ENCODE measurements around the gene GNAT3.

The GNAT3 gene

DNA sequence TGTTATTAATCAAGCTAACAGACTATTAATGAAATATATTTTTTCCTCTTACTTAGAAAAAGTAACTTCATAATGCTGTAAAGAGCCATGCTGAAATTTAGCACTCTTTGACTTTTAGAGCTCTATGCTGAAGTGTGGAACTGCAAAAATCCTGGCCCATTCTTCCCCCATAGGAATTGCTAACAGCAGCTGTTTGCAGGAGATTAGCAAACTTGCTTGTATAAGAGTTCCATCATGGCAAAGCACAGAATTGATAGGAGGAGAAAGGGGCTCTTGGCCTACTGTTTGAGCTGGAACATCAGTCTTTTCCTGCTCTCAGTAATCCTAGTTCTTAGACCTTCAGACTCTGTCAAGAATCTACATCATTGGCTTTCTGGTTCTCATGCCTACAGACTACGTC, 18.3 kb upstream of the GNAT3 start:
- Histone ChIP-seq H3K27ac (ENCODE audit: low read depth, low read length) (no peak overlapping the region), H3K79me2 (ENCODE audit: control insufficient read depth, insufficient read depth, low read length, unreplicated experiment) (no peaks in the 10 kb centered on the region), H3K4me3 (ENCODE audit: low read depth, low read length) (no peak overlapping the region), H2AFZ (ENCODE audit: low read length, unreplicated experiment) (no peak overlapping the region), H3K36me3 (ENCODE audit: insufficient read depth, low read length) (no peaks in the 10 kb centered on the region), H3K27me3 (ENCODE audit: insufficient read depth, low read length) (no peaks in the 10 kb centered on the region), H3K4me1 (ENCODE audit: control insufficient read depth, insufficient read depth, low read length, unreplicated experiment) (no peaks in the 10 kb centered on the region)

DNA sequence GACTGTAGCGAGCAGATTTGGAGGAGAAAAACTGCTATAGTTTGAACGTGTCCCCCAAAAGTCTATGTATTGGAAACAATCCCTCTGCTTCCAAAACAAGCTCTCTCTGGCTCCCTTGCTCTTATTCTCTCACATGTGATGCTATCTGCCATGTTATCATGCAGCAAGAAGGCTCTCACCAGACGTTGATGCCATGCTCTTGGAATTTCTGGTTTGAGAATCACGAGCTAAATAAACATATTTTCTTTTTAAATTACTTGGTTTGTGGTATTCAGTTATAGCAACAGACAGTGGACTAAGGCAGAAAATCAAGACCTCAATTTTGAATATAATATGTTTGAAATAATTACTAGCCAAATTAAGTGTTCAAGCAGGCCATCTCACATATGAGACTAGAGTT, 17.5 kb upstream of the GNAT3 start:
- H3K4me3 ChIP-seq (ENCODE audit: low read depth, low read length), result no peak overlapping the region
- no peaks in the 10 kb centered on the region for H3K27me3 ChIP-seq (ENCODE audit: insufficient read depth, low read length)
- no peaks in the 10 kb centered on the region for H3K4me1 ChIP-seq (ENCODE audit: control insufficient read depth, insufficient read depth, low read length, unreplicated experiment)
- H2AFZ ChIP-seq (ENCODE audit: low read length, unreplicated experiment), result no peak overlapping the region
- H3K79me2 ChIP-seq (ENCODE audit: control insufficient read depth, insufficient read depth, low read length, unreplicated experiment), result no peaks in the 10 kb centered on the region
- no peak overlapping the region for H3K27ac ChIP-seq (ENCODE audit: low read depth, low read length)
- no peaks in the 10 kb centered on the region for H3K36me3 ChIP-seq (ENCODE audit: insufficient read depth, low read length)

GRCh38 chr7:80528689-80529088, 16.8 kb upstream of the GNAT3 start:
- Histone ChIP-seq H3K36me3 (ENCODE audit: insufficient read depth, low read length) (no peaks in the 10 kb centered on the region), H3K27ac (ENCODE audit: low read depth, low read length) (no peak overlapping the region), H2AFZ (ENCODE audit: low read length, unreplicated experiment) (no peak overlapping the region), H3K27me3 (ENCODE audit: insufficient read depth, low read length) (no peaks in the 10 kb centered on the region), H3K79me2 (ENCODE audit: control insufficient read depth, insufficient read depth, low read length, unreplicated experiment) (no peaks in the 10 kb centered on the region), H3K4me3 (ENCODE audit: low read depth, low read length) (no peak overlapping the region), H3K4me1 (ENCODE audit: control insufficient read depth, insufficient read depth, low read length, unreplicated experiment) (no peaks in the 10 kb centered on the region)

DNA sequence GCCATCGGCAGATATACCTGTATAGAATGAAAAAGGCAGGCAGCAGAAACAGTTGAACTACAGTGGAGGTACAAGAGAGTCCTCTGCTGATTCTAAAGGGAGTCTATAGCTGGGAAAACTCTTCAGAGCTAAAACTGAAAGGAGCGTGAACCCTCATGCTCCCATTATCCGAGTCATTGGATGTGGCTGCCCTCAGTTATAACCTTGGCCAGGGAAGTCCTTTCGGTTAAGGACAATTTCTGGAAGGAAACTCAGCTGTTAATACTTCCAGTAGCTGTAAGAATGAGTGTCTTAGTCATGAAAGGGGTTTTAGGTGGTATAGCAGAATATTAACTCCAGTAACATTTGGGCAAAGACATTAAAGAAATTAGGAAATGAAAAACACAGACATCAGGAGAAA, 14.6 kb upstream of the GNAT3 start:
- H3K4me1 ChIP-seq (ENCODE audit: control insufficient read depth, insufficient read depth, low read length, unreplicated experiment), result no peaks in the 10 kb centered on the region
- H3K27ac ChIP-seq (ENCODE audit: low read depth, low read length), result no peak overlapping the region
- no peak overlapping the region for H2AFZ ChIP-seq (ENCODE audit: low read length, unreplicated experiment)
- H3K79me2 ChIP-seq (ENCODE audit: control insufficient read depth, insufficient read depth, low read length, unreplicated experiment), result no peaks in the 10 kb centered on the region
- H3K27me3 ChIP-seq (ENCODE audit: insufficient read depth, low read length), result no peaks in the 10 kb centered on the region
- no peaks in the 10 kb centered on the region for H3K36me3 ChIP-seq (ENCODE audit: insufficient read depth, low read length)
- H3K4me3 ChIP-seq (ENCODE audit: low read depth, low read length), result no peak overlapping the region

- Histone ChIP-seq H3K27ac (ENCODE audit: low read depth, low read length) (no peak overlapping the region), H3K4me1 (ENCODE audit: control insufficient read depth, insufficient read depth, low read length, unreplicated experiment) (no peaks in the 10 kb centered on the region), H3K79me2 (ENCODE audit: control insufficient read depth, insufficient read depth, low read length, unreplicated experiment) (no peaks in the 10 kb centered on the region), H3K27me3 (ENCODE audit: insufficient read depth, low read length) (no peaks in the 10 kb centered on the region), H3K36me3 (ENCODE audit: insufficient read depth, low read length) (no peaks in the 10 kb centered on the region), H2AFZ (ENCODE audit: low read length, unreplicated experiment) (no peak overlapping the region), H3K4me3 (ENCODE audit: low read depth, low read length) (no peak overlapping the region)
These were observed 12.8 kb upstream of the GNAT3 start for GRCh38 chr7:80524693-80525092.

- no peaks in the 10 kb centered on the region for H3K4me1 ChIP-seq (ENCODE audit: control insufficient read depth, insufficient read depth, low read length, unreplicated experiment)
- H3K4me3 ChIP-seq (ENCODE audit: low read depth, low read length), result no peak overlapping the region
- no peak overlapping the region for H3K27ac ChIP-seq (ENCODE audit: low read depth, low read length)
- no peaks in the 10 kb centered on the region for H3K27me3 ChIP-seq (ENCODE audit: insufficient read depth, low read length)
- H3K79me2 ChIP-seq (ENCODE audit: control insufficient read depth, insufficient read depth, low read length, unreplicated experiment), result no peaks in the 10 kb centered on the region
- H3K36me3 ChIP-seq (ENCODE audit: insufficient read depth, low read length), result no peaks in the 10 kb centered on the region
- no peak overlapping the region for H2AFZ ChIP-seq (ENCODE audit: low read length, unreplicated experiment)
These were observed 9.9 kb upstream of the GNAT3 start for GRCh38 chr7:80521809-80522208.

DNA sequence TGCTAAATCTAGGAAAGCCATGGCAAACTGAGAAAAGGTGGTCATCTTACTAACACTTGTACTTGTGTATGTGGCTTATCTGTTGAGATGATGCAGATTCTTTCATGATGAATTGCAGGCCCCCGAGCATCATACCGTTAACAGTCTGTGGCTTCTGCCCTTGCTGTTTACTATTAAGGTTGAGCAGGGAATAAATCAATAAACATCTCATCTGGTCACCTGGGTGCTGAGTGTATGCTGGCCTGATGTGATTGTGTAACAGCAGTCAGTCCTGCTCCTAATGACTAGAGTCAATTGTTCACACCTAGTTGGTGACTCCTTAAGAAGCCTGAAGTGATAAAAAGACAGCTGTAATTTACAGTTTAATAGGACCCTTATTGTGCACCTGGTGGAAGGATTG, 8.3 kb upstream of the GNAT3 start:
- H3K4me1 ChIP-seq (ENCODE audit: control insufficient read depth, insufficient read depth, low read length, unreplicated experiment), result no peaks in the 10 kb centered on the region
- H3K27ac ChIP-seq (ENCODE audit: low read depth, low read length), result no peak overlapping the region
- no peak overlapping the region for H3K4me3 ChIP-seq (ENCODE audit: low read depth, low read length)

GRCh38 chr7:80517282-80517747, 5.5 kb upstream of the GNAT3 start:
- no peaks in the 10 kb centered on the region for H3K36me3 ChIP-seq (ENCODE audit: insufficient read depth, low read length)
- no peak overlapping the region for H3K27ac ChIP-seq (ENCODE audit: low read depth, low read length)
- H3K27me3 ChIP-seq (ENCODE audit: insufficient read depth, low read length), result no peaks in the 10 kb centered on the region
- no peaks in the 10 kb centered on the region for H3K79me2 ChIP-seq (ENCODE audit: control insufficient read depth, insufficient read depth, low read length, unreplicated experiment)
- no peak overlapping the region for H3K4me3 ChIP-seq (ENCODE audit: low read depth, low read length)
- H3K4me1 ChIP-seq (ENCODE audit: control insufficient read depth, insufficient read depth, low read length, unreplicated experiment), result no peaks in the 10 kb centered on the region
- peak overlapping the region; percentile 21 for H2AFZ ChIP-seq (ENCODE audit: low read length, unreplicated experiment)

More for the DNA sequence above, 8.3 kb upstream of the GNAT3 start:
- Histone ChIP-seq H3K79me2 (ENCODE audit: control insufficient read depth, insufficient read depth, low read length, unreplicated experiment) (no peaks in the 10 kb centered on the region), H3K27me3 (ENCODE audit: insufficient read depth, low read length) (no peaks in the 10 kb centered on the region), H3K36me3 (ENCODE audit: insufficient read depth, low read length) (no peaks in the 10 kb centered on the region), H2AFZ (ENCODE audit: low read length, unreplicated experiment) (no peak overlapping the region)

GRCh38 chr7:80515298-80515697, 3.4 kb upstream of the GNAT3 start:
- Histone ChIP-seq H3K4me1 (ENCODE audit: control insufficient read depth, insufficient read depth, low read length, unreplicated experiment) (no peaks in the 10 kb centered on the region), H3K79me2 (ENCODE audit: control insufficient read depth, insufficient read depth, low read length, unreplicated experiment) (no peaks in the 10 kb centered on the region), H3K27me3 (ENCODE audit: insufficient read depth, low read length) (no peaks in the 10 kb centered on the region), H3K36me3 (ENCODE audit: insufficient read depth, low read length) (no peaks in the 10 kb centered on the region), H3K27ac (ENCODE audit: low read depth, low read length) (no peak overlapping the region), H3K4me3 (ENCODE audit: low read depth, low read length) (no peak overlapping the region), H2AFZ (ENCODE audit: low read length, unreplicated experiment) (no peak overlapping the region)

- H3K27ac ChIP-seq (ENCODE audit: low read depth, low read length), result no peak overlapping the region
- H3K36me3 ChIP-seq (ENCODE audit: insufficient read depth, low read length), result no peaks in the 10 kb centered on the region
- H3K4me3 ChIP-seq (ENCODE audit: low read depth, low read length), result no peak overlapping the region
- peaks cover 15% of the 10 kb centered on the region for H3K4me1 ChIP-seq (ENCODE audit: control insufficient read depth, insufficient read depth, low read length, unreplicated experiment)
- no peak overlapping the region for H2AFZ ChIP-seq (ENCODE audit: low read length, unreplicated experiment)
- no peaks in the 10 kb centered on the region for H3K27me3 ChIP-seq (ENCODE audit: insufficient read depth, low read length)
- no peaks in the 10 kb centered on the region for H3K79me2 ChIP-seq (ENCODE audit: control insufficient read depth, insufficient read depth, low read length, unreplicated experiment)
These were observed 1.8 kb downstream of the GNAT3 start for GRCh38 chr7:80510021-80510420.

- peaks cover 15% of the 10 kb centered on the region for H3K4me1 ChIP-seq (ENCODE audit: control insufficient read depth, insufficient read depth, low read length, unreplicated experiment)
- no peak overlapping the region for H2AFZ ChIP-seq (ENCODE audit: low read length, unreplicated experiment)
- H3K4me3 ChIP-seq (ENCODE audit: low read depth, low read length), result no peak overlapping the region
- H3K27ac ChIP-seq (ENCODE audit: low read depth, low read length), result no peak overlapping the region
- no peaks in the 10 kb centered on the region for H3K27me3 ChIP-seq (ENCODE audit: insufficient read depth, low read length)
- no peaks in the 10 kb centered on the region for H3K36me3 ChIP-seq (ENCODE audit: insufficient read depth, low read length)
- H3K79me2 ChIP-seq (ENCODE audit: control insufficient read depth, insufficient read depth, low read length, unreplicated experiment), result no peaks in the 10 kb centered on the region
These were observed 3.4 kb downstream of the GNAT3 start for GRCh38 chr7:80508440-80508839.

Data from ACC112 (cell line).